HCT116 (cell line): ENCODE results near the gene TFF2.

Source experiments
- CBX3 ChIP-seq: IDR thresholded peaks from 2 replicates; pipeline ENCODE4 v1.6.1; 2012; ENCODE audit warnings: low read depth
- EGR1 ChIP-seq: IDR thresholded peaks from 2 replicates; pipeline ENCODE4 v1.6.1; 2012; ENCODE audit warnings: low read depth
- ELF1 ChIP-seq: IDR thresholded peaks from 2 replicates; pipeline ENCODE4 v1.6.1; 2012; ENCODE audit warnings: low read depth, borderline replicate concordance
- EZH2 ChIP-seq: fragments of 200-600 bp; sonication (generic); IDR thresholded peaks from 2 replicates; pipeline ENCODE4 v1.6.1; 2017; ENCODE audit warnings: antibody characterized with exemption, mixed run types
- FOSL1 ChIP-seq: IDR thresholded peaks from 2 replicates; pipeline ENCODE4 v1.6.1; 2012; ENCODE audit warnings: low read depth
- POLR2A ChIP-seq: IDR thresholded peaks from 2 replicates; pipeline ENCODE4 v1.7.0; 2011; ENCODE audit warnings: borderline replicate concordance; ENCODE audit not compliant: insufficient read depth, insufficient read length; ENCODE audit errors: extremely low read depth
- POLR2AphosphoS5 ChIP-seq: IDR thresholded peaks from 2 replicates; pipeline ENCODE4 v1.6.1; 2011; ENCODE audit warnings: mild to moderate bottlenecking, low read depth, low read length, moderate library complexity
- RAD21 ChIP-seq: IDR thresholded peaks from 2 replicates; pipeline ENCODE4 v1.6.1; 2012; ENCODE audit warnings: low read depth, mild to moderate bottlenecking
- SIN3A ChIP-seq: IDR thresholded peaks from 2 replicates; pipeline ENCODE4 v1.6.1; 2012; ENCODE audit warnings: low read depth
- SP1 ChIP-seq: IDR thresholded peaks from 2 replicates; pipeline ENCODE4 v1.6.1; 2012; ENCODE audit warnings: low read depth
- YY1 ChIP-seq: IDR thresholded peaks from 2 replicates; pipeline ENCODE4 v1.6.1; 2011; ENCODE audit warnings: low read length, low read depth, moderate library complexity, mild to moderate bottlenecking; ENCODE audit not compliant: insufficient replicate concordance; ENCODE audit errors: extremely low read depth
- TF ChIP-seq, protein P1 (sequence below), 3 experiments: fragments of 200-600 bp in 1 of 3; sonication (generic) in 1 of 3; IDR thresholded peaks in 2 of 3; conservative IDR thresholded peaks in 1 of 3; 2 replicates each; pipeline ENCODE4 v1.5.1; 2012 to 2017; ENCODE audit warnings: low read depth in 2 of 3, low read length in 2 of 3, antibody characterized with exemption in 1 of 3, borderline replicate concordance in 1 of 3, control low read depth in 1 of 3, mild to moderate bottlenecking in 1 of 3, mixed read lengths in 1 of 3, mixed run types in 1 of 3, moderate library complexity in 1 of 3; ENCODE audit not compliant: insufficient read depth in 1 of 3
- TF ChIP-seq, protein P2 (sequence below): IDR thresholded peaks from 2 replicates; pipeline ENCODE4 v1.6.1; 2012
- TF ChIP-seq, protein P3 (sequence below): IDR thresholded peaks from 2 replicates; pipeline ENCODE4 v1.6.1; 2012; ENCODE audit warnings: low read depth

DNA sequence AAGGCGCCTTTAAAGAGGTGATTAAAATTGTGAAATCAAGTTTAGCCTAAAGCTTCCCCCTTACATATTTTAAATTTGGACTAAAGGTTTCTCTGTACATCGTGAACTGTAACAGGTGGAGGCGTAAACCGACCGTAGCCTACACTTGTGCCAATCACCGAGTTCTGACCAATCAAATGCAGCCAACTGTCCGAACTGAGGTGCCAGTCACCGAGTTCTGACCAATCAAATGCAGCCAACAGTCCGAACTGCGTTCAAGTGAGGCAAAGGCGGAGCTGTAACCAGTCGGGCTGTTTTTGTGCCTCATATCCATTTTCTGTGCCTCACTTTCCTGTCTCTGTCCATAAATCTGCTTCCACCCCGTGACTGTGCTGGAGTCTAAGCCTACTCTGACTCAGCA, 8.1 kb upstream of the TFF2 start:
- no peak for TF ChIP-seq FOSL1
- TF ChIP-seq CBX3: no peak
- no peak for TF ChIP-seq YY1
- TF ChIP-seq, protein P1, sequence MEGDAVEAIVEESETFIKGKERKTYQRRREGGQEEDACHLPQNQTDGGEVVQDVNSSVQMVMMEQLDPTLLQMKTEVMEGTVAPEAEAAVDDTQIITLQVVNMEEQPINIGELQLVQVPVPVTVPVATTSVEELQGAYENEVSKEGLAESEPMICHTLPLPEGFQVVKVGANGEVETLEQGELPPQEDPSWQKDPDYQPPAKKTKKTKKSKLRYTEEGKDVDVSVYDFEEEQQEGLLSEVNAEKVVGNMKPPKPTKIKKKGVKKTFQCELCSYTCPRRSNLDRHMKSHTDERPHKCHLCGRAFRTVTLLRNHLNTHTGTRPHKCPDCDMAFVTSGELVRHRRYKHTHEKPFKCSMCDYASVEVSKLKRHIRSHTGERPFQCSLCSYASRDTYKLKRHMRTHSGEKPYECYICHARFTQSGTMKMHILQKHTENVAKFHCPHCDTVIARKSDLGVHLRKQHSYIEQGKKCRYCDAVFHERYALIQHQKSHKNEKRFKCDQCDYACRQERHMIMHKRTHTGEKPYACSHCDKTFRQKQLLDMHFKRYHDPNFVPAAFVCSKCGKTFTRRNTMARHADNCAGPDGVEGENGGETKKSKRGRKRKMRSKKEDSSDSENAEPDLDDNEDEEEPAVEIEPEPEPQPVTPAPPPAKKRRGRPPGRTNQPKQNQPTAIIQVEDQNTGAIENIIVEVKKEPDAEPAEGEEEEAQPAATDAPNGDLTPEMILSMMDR (IDR thresholded peaks at IDR 0.05 in 2 of 3, conservative IDR thresholded peaks at IDR 0.05 in 1 of 3; ENCODE audit: borderline replicate concordance in 1 of 3, insufficient read depth in 1 of 3, low read depth in 2 of 3, low read length in 2 of 3): no peak
- no peak for TF ChIP-seq ELF1
- no peak for TF ChIP-seq SP1
- TF ChIP-seq, protein P2, sequence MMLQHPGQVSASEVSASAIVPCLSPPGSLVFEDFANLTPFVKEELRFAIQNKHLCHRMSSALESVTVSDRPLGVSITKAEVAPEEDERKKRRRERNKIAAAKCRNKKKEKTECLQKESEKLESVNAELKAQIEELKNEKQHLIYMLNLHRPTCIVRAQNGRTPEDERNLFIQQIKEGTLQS: no peak
- TF ChIP-seq, protein P3, sequence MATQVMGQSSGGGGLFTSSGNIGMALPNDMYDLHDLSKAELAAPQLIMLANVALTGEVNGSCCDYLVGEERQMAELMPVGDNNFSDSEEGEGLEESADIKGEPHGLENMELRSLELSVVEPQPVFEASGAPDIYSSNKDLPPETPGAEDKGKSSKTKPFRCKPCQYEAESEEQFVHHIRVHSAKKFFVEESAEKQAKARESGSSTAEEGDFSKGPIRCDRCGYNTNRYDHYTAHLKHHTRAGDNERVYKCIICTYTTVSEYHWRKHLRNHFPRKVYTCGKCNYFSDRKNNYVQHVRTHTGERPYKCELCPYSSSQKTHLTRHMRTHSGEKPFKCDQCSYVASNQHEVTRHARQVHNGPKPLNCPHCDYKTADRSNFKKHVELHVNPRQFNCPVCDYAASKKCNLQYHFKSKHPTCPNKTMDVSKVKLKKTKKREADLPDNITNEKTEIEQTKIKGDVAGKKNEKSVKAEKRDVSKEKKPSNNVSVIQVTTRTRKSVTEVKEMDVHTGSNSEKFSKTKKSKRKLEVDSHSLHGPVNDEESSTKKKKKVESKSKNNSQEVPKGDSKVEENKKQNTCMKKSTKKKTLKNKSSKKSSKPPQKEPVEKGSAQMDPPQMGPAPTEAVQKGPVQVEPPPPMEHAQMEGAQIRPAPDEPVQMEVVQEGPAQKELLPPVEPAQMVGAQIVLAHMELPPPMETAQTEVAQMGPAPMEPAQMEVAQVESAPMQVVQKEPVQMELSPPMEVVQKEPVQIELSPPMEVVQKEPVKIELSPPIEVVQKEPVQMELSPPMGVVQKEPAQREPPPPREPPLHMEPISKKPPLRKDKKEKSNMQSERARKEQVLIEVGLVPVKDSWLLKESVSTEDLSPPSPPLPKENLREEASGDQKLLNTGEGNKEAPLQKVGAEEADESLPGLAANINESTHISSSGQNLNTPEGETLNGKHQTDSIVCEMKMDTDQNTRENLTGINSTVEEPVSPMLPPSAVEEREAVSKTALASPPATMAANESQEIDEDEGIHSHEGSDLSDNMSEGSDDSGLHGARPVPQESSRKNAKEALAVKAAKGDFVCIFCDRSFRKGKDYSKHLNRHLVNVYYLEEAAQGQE: no peak
- TF ChIP-seq EZH2: no peak
- TF ChIP-seq POLR2AphosphoS5: no peak
- no peak for TF ChIP-seq SIN3A
- TF ChIP-seq EGR1: no peak
- TF ChIP-seq RAD21: no peak
- TF ChIP-seq POLR2A: no peak
